ENCODE results near the gene UBE2I.
A peak's percentile ranks its signal among the peaks of the same experiment; 100 is the strongest.

Gene UBE2I

DNA sequence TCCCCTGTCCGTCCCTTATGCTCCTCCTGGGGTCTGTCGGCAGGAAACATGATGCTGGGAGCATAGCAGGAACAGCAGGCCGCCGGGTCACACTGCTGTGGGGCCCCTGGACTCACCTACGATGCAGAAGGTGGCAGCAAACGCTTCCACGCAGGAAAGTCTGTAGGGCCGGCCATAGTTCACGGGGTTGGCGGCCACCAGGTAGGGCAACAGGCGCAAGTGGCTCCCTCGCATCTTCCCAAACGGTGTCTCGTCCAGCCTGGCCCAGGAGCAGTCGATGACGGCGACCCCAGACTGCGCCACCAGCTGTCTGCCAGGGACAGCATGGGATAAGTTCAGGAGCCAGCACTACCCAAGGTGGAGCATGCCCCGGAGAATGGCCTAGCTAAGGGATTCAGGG lies 41.3 kb downstream of the UBE2I start:
- Histone ChIP-seq H3K36me3 (ENCODE audit: insufficient read depth, low read depth, low read length) (peaks cover 18% of the 10 kb centered on the region; the same call in 1 of the 2 replicates), H3K4me3 (ENCODE audit: low read length) (peak overlapping the region; percentile 79), H3K9me3 (ENCODE audit: insufficient read depth, low read depth, low read length) (no peaks in the 10 kb centered on the region), H3K27ac (ENCODE audit: low read length) (no peak overlapping the region), H3K4me1 (ENCODE audit: insufficient read depth, low read length) (peaks cover 4% of the 10 kb centered on the region), H3K9ac (ENCODE audit: low read depth, low read length) (peak overlapping the region; percentile 79), H3K27me3 (ENCODE audit: insufficient read depth, low read length) (no peaks in the 10 kb centered on the region)

DNA sequence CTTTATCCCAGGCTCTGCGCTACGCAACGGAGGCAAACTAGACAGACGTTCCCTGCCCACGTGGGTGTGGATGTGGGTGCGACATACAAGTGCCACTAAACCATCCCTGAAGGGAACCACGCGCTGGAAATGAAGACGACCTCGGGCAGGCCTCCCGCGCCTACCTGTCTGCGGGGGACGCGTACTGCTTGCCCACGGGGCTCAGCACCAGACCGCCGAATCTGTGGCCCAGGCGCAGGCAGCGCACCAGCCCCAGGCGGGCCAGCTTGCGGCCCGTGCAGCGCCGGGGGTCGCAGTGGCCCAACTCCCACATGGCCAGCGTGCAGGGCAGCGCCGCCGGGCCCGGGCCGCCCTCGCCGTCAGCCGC lies 41.8 kb downstream of the UBE2I start:
- peak overlapping the region; percentile 79 for H3K4me3 ChIP-seq (ENCODE audit: low read length)
- peak overlapping the region; percentile 79; the same call in 1 of the 2 replicates for H3K9ac ChIP-seq (ENCODE audit: low read depth, low read length)
- no peaks in the 10 kb centered on the region for H3K27me3 ChIP-seq (ENCODE audit: insufficient read depth, low read length)
- peaks cover 4% of the 10 kb centered on the region for H3K4me1 ChIP-seq (ENCODE audit: insufficient read depth, low read length)
- no peaks in the 10 kb centered on the region for H3K9me3 ChIP-seq (ENCODE audit: insufficient read depth, low read depth, low read length)
- H3K27ac ChIP-seq (ENCODE audit: low read length), result no peak overlapping the region
- peaks cover 18% of the 10 kb centered on the region; the same call in 1 of the 2 replicates for H3K36me3 ChIP-seq (ENCODE audit: insufficient read depth, low read depth, low read length)

- Histone ChIP-seq H3K9ac (ENCODE audit: low read depth, low read length) (peak within 1 kb of the TSS; percentile 79), H3K4me1 (ENCODE audit: insufficient read depth, low read length) (peaks cover 4% of the 10 kb centered on the region), H3K27ac (ENCODE audit: low read length) (no peak within 1 kb of the TSS), H3K9me3 (ENCODE audit: insufficient read depth, low read depth, low read length) (no peaks in the 10 kb centered on the region), H3K4me3 (ENCODE audit: low read length) (peak within 1 kb of the TSS; percentile 79), H3K36me3 (ENCODE audit: insufficient read depth, low read depth, low read length) (peaks cover 18% of the 10 kb centered on the region; the same call in 1 of the 2 replicates), H3K27me3 (ENCODE audit: insufficient read depth, low read length) (no peaks in the 10 kb centered on the region)
These were observed 42.3 kb downstream of the UBE2I start, which contains the start of the genes GNPTG and TSR3 for GRCh38 chr16:1351582-1352362. Gene GNPTG, plus strand, starts transcription at chr16:1351931. Its CDS starts 35 bp downstream, at chr16:1351966. Gene TSR3, minus strand, starts transcription at chr16:1351878. Its CDS starts 74 bp downstream, at chr16:1351804.

- H3K27ac ChIP-seq (ENCODE audit: low read length), result no peak overlapping the region
- no peaks in the 10 kb centered on the region for H3K27me3 ChIP-seq (ENCODE audit: insufficient read depth, low read length)
- no peak overlapping the region for H3K4me3 ChIP-seq (ENCODE audit: low read length)
- H3K4me1 ChIP-seq (ENCODE audit: insufficient read depth, low read length), result peaks cover 4% of the 10 kb centered on the region
- H3K9me3 ChIP-seq (ENCODE audit: insufficient read depth, low read depth, low read length), result no peaks in the 10 kb centered on the region
- H3K36me3 ChIP-seq (ENCODE audit: insufficient read depth, low read depth, low read length), result 0 out of 2 replicates have a peak, but pooled peaks cover 1% of the 10 kb centered on the region
- H3K9ac ChIP-seq (ENCODE audit: low read depth, low read length), result no peak overlapping the region
These were observed 45.5 kb downstream of the UBE2I start for GRCh38 chr16:1354815-1355540.

GRCh38 chr16:1355591-1355990 lies 46.2 kb downstream of the UBE2I start:
- H3K27me3 ChIP-seq (ENCODE audit: insufficient read depth, low read length), result no peaks in the 10 kb centered on the region
- no peak overlapping the region for H3K4me3 ChIP-seq (ENCODE audit: low read length)
- H3K9ac ChIP-seq (ENCODE audit: low read depth, low read length), result no peak overlapping the region
- no peak overlapping the region for H3K27ac ChIP-seq (ENCODE audit: low read length)
- H3K36me3 ChIP-seq (ENCODE audit: insufficient read depth, low read depth, low read length), result peaks cover under 1% of the 10 kb centered on the region; the same call in 1 of the 2 replicates
- H3K9me3 ChIP-seq (ENCODE audit: insufficient read depth, low read depth, low read length), result no peaks in the 10 kb centered on the region
- peaks cover 4% of the 10 kb centered on the region for H3K4me1 ChIP-seq (ENCODE audit: insufficient read depth, low read length)

GRCh38 chr16:1356061-1356900 lies 46.8 kb downstream of the UBE2I start:
- peaks cover 6% of the 10 kb centered on the region; the same call in 1 of the 2 replicates for H3K36me3 ChIP-seq (ENCODE audit: insufficient read depth, low read depth, low read length)

DNA sequence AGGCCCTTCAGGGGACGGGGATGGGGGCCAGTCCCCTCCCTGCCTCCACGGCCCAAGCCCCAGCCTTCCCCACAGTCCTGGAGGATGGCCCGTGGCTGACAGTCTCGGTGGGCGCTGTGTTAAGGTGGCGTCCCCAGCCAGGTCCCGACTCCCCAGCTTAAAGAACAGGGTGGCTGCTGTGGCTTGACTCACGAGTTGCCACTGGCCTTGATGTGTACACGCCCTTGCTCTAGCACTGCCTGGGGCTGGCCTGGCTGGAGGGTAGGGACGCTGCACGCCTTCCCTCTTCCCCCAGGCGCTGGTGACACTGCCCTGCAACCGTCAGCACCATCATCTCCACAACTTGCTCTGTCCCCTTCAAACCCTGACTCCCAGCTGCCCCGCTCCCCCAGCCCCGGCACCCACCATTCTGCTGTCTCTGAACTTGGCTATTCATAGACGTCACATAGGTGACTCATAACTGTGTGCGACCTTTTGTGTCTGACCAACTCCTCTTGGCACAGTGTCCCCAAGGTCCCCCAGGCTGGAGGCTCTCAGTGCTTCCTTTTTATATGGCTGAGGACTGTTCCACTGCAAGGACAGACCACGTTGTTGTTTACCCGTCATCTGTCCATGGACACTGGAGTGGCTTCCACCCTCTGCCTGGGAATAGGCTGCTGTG lies 48.6 kb downstream of the UBE2I start:
- no peak overlapping the region for H3K27ac ChIP-seq (ENCODE audit: low read length)
- no peaks in the 10 kb centered on the region for H3K9me3 ChIP-seq (ENCODE audit: insufficient read depth, low read depth, low read length)
- no peak overlapping the region for H3K9ac ChIP-seq (ENCODE audit: low read depth, low read length)
- H3K36me3 ChIP-seq (ENCODE audit: insufficient read depth, low read depth, low read length), result peaks cover 17% of the 10 kb centered on the region
- no peak overlapping the region for H3K4me3 ChIP-seq (ENCODE audit: low read length)
- H3K4me1 ChIP-seq (ENCODE audit: insufficient read depth, low read length), result no peaks in the 10 kb centered on the region
- H3K27me3 ChIP-seq (ENCODE audit: insufficient read depth, low read length), result no peaks in the 10 kb centered on the region

More at GRCh38 chr16:1356061-1356900, 46.8 kb downstream of the UBE2I start:
- Histone ChIP-seq H3K9me3 (ENCODE audit: insufficient read depth, low read depth, low read length) (no peaks in the 10 kb centered on the region), H3K9ac (ENCODE audit: low read depth, low read length) (no peak overlapping the region), H3K4me1 (ENCODE audit: insufficient read depth, low read length) (peaks cover 4% of the 10 kb centered on the region; the same call in 1 of the 2 replicates), H3K4me3 (ENCODE audit: low read length) (no peak overlapping the region), H3K27me3 (ENCODE audit: insufficient read depth, low read length) (no peaks in the 10 kb centered on the region), H3K27ac (ENCODE audit: low read length) (no peak overlapping the region)

- Histone ChIP-seq H3K9me3 (ENCODE audit: insufficient read depth, low read depth, low read length) (no peaks in the 10 kb centered on the region), H3K36me3 (ENCODE audit: insufficient read depth, low read depth, low read length) (peaks cover 50% of the 10 kb centered on the region), H3K9ac (ENCODE audit: low read depth, low read length) (no peak overlapping the region), H3K27me3 (ENCODE audit: insufficient read depth, low read length) (no peaks in the 10 kb centered on the region), H3K4me1 (ENCODE audit: insufficient read depth, low read length) (no peaks in the 10 kb centered on the region), H3K4me3 (ENCODE audit: low read length) (no peak overlapping the region), H3K27ac (ENCODE audit: low read length) (no peak overlapping the region)
These were observed 52.4 kb downstream of the UBE2I start for GRCh38 chr16:1361685-1362360.

DNA sequence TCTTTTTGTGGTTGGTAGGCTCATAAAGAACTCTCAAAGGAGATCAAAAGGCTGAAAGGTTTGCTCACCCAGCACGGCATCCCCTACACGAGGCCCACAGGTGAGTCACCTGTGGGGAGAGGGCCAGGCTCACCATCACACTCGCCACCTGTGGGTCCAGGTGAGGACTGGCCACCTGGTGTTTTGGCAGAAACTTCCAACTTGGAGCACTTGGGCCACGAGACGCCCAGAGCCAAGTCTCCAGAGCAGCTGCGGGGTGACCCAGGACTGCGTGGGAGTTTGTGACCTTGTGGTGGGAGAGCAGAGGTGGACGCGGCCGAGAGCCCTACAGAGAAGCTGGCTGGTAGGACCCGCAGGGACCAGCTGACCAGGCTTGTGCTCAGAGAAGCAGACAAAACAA lies 53.4 kb downstream of the UBE2I start:
- Histone ChIP-seq H3K9me3 (ENCODE audit: insufficient read depth, low read depth, low read length) (no peaks in the 10 kb centered on the region), H3K27ac (ENCODE audit: low read length) (no peak overlapping the region), H3K4me1 (ENCODE audit: insufficient read depth, low read length) (no peaks in the 10 kb centered on the region), H3K27me3 (ENCODE audit: insufficient read depth, low read length) (no peaks in the 10 kb centered on the region), H3K9ac (ENCODE audit: low read depth, low read length) (no peak overlapping the region), H3K4me3 (ENCODE audit: low read length) (no peak overlapping the region), H3K36me3 (ENCODE audit: insufficient read depth, low read depth, low read length) (peaks cover 50% of the 10 kb centered on the region)

DNA sequence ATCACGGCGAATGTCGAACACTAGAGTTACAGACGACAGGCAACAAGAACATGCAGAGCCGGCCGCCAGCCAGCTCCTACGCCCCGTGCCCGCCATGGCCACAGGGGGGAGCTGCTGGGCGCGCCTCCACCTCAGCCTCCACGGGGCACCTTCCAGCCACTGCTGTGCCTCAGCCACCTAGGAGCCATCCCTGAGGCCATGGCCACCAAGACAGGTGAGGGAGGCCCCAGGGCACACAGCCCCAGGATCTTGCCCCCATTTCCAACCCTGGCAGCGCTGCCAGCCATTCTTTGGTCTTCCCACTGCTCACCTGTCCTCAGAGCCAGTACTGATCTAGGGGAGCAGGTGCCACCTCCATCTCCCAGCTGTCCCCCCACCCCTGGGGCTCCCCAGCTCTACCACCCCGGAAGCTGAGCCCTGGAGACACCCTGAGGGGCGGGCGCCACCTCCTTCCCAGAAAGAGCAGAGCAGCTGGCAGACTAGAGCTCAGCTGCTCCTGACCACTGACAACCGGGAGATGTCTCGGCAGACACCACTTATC lies 54.1 kb downstream of the UBE2I start:
- Histone ChIP-seq H3K36me3 (ENCODE audit: insufficient read depth, low read depth, low read length) (peaks cover 50% of the 10 kb centered on the region), H3K27ac (ENCODE audit: low read length) (no peak overlapping the region), H3K9ac (ENCODE audit: low read depth, low read length) (no peak overlapping the region), H3K4me3 (ENCODE audit: low read length) (no peak overlapping the region), H3K4me1 (ENCODE audit: insufficient read depth, low read length) (no peaks in the 10 kb centered on the region), H3K9me3 (ENCODE audit: insufficient read depth, low read depth, low read length) (no peaks in the 10 kb centered on the region), H3K27me3 (ENCODE audit: insufficient read depth, low read length) (no peaks in the 10 kb centered on the region)
